OCI-LY3 (cell line): ENCODE measurements around the gene ABCC6.
"Not testable (repeated sequence)": the region's sequence is repeated elsewhere in the genome, so short reads cannot be mapped to it uniquely, and the experiment has no call there.

ENCODE experiments used
- CTCF ChIP-seq: fragments of 200-600, 300-600 bp; sonication (generic); IDR thresholded peaks from 2 replicates; pipeline ENCODE4 v1.5.1; 2014; ENCODE audit warnings: antibody characterized with exemption, low read length, low read depth
- EZH2phosphoT487 ChIP-seq: fragments of 200-600 bp; shearing (Covaris generic); IDR thresholded peaks from 2 replicates; pipeline ENCODE4 v1.6.1; 2018; ENCODE audit warnings: antibody characterized with exemption, mixed run types, low read depth

DNA sequence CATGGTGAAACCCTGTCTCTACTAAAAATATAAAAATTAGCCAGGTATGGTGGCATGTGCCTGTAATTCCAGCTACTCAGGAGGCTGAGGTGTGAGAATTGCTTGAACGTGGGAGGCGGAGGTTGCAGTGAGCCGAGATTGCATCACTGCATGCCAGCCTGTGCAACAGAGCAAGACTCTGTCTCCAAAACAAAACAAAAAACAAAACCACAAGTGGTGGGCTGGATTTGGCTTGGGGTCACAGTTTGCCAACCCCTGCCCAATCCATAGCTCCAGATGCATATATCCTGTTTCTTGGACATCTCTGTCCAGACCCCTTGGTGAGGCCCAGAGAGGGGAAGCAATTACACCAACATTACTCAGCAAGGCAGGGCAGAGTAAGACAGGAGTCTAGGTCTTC lies 41.5 kb downstream of the ABCC6 start:
- TF ChIP-seq CTCF, EZH2phosphoT487: not testable (repeated sequence)
